GM19397 (cell line): ENCODE data around the gene LAPTM5.

Experiments used
- ATAC-seq: cut with Tn5 transposase; IDR thresholded peaks from one replicate; pipeline ENCODE4 v1.9.1; 2021; ENCODE audit warnings: mild to moderate bottlenecking, moderate library complexity; ENCODE audit not compliant: unreplicated experiment

Gene LAPTM5

DNA sequence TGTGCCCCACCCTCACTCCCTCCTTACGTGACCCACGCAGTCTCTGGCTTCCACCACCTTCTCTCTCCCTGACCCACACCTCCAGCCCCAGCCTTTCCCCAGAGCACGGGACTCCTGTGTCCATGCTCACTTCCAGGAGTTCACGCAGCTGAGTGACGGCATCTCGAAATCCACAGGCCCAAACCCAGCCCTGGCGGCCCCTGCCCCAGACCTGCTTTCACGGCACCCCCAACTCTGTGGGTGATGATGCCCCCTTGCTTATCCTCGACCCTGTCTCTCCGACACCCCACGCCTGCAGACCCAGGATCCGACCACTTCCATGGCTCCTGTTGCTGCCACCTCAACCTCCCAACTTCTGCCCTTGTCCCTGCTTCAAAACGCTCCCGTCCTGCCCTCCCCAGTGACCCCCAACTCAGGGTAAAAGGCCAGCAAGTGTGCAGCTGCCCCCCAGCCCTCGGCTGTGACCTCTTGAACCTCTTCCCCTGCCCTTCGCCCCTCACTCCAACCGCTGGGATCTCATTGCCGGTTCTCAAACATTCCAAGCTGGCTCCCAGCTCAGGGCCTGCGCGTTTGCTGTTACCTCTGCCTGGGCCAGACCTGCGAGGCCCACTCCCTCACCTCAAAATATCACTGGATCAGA is 30.4 kb upstream of the LAPTM5 start:
- ATAC-seq, result no peak

DNA sequence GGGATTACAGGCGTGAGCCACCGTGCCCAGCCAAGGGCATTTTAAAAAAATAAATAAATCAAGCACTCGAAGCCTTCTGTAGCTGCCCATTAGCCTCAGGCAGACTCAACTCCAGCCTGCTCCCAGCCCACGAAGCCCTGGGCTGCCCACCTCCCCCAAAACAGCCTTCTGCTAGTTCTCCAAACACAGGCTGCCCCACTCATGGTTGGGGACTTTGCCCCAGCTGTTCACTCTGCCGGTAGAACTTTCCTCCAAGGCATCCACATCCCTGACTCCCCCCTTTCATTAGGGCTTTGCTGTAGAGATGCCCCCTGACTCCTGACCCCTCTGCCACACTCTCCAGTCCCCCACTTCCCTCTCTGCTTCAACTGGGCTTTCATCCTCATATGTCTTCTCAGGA is 29.7 kb upstream of the LAPTM5 start:
- ATAC-seq, result no peak

DNA sequence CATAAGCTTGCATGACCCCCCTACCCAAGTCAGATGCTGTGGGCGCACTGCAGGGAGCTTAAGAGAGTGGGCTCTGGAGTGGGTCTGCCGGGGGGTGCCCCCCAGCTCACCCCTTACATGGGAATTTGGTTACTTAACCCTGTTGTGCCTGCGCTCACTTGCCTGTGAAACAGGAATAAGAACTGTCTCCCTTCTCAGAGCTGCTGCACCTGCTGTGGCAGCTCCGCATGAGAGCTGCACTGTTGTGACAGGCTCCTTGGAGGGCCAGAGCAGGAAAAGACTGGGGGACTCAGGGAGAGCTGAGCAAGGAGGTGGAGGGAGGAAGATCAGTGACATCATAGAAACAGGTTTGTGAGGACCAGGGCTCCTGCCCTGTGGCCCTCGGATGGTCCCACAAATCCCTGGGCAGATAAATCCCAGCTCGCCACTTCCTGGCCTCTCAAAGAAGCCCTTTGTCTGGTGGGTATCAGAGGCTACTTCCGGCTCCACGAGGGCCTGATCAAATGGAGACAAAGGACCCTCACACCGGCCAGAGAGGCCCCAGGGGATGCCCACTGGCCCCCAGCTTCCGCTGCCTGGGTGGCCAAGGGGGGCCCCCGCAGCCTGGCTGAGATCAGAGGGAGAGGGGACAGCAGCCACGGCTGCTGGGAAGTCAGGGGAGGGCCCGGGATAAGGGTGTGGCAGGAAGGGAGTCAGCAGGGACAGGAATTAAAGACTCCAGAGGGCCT is 28.9 kb upstream of the LAPTM5 start:
- ATAC-seq, result no peak

DNA sequence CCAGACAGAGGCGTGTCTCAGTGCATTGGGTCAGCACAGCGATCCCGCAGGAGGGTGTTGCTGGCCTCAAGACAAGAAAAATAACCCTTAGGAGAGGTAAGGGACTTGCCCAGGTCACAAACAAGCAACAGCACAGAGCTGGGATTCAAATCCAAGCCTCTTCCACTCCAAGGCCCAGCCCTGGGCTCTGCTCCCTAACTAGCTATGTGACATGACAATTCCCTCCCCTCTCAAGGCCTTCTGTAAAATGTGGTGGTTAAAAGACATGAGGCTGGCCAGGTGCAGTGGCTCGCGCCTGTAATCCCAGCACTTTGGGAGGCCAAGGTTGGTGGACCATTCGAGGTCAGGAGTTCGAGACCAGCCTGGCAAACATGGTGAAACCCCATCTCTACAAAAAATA is 28.1 kb upstream of the LAPTM5 start:
- ATAC-seq, result no peak

DNA sequence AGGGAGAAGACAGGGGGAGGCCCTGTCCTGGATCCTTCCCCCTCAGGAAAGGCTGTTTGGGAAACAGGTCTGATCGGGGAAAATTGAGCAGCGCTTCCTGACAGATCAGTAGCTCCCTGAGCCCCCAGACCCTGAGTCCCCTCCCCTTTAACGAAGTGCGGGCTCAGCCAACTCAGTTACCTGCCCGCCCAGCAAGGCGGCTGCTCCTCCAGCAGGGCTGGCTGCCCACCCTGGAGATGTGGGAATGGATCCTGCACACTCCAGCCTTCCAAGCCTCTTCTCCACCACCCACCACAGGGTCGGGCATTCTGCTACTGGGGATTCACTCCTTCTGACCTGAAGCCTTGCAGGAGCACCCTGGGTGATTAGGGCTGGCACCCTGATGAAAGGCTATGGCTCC is 27.6 kb upstream of the LAPTM5 start:
- no peak for ATAC-seq

DNA sequence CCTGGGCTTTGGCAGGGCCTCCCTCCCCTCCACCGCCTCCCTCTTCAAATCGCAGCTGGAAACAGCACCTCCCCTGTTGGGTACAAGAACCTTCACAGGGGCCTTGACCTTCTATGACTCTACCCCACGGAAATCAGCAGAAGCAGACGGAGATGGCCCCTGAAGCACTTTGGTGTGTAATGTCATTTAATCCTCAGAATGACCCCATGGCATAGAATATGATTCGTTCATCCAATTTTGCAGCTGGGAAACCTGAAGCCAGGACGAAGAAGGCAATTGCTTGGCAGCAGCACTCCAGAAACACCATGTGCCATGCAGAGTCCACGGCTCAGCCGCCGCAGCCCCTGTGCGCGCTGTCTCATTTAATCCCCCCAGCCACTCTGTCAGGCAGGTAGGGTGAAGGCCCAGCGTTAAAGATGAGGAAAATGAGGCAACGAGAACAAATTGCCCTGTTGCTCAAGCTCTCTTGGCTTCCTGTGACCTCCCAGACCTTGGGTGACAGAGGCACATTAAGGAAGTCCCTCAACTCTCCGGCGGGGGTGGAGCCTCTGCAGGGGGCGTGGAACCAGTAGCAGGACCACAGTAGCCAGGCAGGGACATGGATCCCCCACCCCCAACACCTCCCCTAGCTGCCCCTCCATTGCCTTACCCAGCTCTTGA is 25.8 kb upstream of the LAPTM5 start:
- no peak for ATAC-seq

DNA sequence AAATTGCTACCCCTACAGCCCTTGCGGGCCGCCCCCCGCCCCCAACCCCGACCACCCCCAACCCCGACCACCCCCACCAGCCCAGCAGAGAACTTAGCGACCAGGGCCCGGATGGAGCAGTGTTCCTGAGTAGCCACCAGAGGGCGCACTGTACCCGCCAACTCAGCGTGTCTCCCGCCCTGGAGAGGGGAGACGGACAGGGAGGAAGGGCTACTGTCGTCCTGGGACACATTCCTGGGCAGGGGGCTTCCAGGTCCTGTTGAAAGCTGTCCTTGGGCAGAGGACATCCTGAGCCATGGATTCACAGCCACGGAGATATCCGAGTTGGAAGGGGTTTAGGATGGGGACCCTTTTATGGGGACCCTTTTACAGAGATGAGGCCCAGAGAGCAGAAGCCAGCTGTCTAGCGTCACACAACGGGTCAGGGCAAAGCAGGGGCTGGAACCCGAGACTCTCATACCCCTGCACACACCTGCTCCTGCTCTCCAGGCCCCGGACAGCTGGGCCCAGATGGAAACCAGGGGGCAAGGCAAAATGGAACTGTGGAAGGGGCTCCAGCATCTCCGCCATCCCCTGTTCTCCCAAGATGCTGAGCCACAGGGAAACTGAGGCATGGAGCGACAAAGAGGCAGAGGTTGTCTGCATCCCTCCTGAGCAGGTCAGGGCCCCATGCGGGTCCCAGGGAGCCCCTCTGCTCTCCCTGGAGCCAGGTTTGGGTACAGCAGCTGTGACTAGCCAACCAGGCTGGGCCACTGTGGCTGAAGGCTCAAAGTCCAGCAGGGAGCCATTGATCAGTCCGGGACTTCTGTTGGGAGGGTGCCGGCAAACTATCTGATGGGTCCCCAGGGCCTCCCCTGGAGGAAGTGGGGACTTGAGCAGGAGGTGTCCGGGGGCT is 25.0 kb upstream of the LAPTM5 start:
- no peak for ATAC-seq

DNA sequence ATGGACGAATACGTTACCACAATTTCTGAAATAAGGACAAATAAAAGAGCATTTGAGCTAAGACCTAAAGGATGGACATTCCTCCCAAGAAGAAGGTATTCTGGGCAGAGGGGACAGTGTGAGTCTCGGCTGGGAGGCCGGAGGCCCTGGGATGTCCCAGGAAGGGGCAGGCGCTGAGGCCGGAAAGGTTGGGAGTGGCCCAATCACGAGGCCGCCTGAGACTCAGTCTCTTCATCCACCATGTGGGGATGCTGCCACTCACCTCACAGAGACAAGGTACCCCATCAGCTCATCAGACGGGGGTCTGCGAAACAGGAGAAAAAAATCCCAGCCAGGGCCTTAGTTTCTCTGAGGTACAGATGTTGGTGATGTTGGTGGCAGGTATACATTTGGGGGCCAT is 24.3 kb upstream of the LAPTM5 start:
- no peak for ATAC-seq

DNA sequence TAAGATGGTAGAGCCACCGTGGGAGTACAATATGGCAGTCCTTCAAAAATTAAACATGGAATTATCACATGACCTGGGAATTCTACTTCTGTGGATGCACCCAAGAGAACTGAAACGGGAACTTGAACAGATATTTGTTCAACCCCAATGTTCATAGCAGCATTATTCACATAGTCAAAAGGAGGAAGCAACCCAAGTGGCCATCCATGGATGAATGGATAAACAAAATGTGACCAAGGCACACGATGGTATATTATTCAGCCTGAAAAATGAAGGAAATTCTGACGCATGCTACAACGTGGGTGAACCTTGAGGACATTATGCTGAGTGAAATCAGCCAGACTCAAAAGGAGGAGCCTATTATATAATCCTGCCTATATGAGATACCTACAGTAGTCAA is 22.8 kb upstream of the LAPTM5 start:
- ATAC-seq, result no peak

DNA sequence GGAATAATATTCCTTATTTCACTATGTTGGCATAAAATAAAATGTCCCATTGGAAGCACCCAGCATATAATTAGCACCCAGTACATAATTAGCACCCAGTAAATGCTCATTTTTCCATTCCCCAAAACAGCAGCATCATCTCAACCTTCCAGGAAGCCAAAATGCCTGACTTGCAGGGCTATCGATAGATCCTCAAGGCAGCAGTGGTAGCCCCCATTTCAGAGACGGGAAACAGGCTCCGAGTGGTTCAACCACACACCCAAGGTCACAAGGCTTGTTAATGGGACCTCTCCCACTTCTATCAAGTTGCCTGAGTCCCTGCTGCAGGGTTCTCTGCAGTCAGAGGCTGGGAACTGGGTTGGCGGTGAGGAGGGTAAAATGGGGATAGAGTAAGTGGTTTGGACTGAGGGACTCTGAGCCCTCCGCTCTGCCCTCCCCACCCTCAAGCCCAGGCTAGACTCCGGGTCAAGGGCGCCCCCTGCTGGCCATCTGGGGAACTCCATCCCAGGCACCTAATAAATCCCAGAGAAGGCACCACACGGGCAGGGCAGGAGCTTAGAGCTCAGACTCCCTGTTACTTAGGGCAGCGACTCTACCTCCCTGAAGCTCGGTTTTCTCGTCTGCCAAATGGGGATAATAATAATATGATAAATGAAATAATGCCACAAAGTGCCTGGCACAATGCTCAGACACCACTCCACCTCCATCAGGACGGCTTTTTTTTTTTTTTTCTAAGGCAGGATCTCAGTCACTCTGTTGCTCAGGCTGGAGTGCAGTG is 21.9 kb upstream of the LAPTM5 start:
- ATAC-seq, result no peak

DNA sequence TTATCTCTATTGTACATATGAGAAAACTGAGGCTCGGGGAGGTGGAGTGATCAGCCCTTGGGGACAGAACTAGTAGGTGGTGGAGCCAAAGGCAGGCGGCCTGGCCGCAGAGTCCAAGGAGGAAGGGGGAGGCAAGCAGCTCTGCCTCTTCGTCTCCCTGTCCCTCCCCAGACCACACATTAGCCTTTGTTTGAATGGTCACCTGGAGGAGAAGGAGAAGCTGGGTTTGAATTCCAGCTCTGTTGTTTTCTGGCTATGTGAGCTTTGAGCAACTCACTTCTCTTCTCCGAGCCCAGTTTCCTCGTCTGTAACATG is 21.4 kb upstream of the LAPTM5 start:
- no peak for ATAC-seq

DNA sequence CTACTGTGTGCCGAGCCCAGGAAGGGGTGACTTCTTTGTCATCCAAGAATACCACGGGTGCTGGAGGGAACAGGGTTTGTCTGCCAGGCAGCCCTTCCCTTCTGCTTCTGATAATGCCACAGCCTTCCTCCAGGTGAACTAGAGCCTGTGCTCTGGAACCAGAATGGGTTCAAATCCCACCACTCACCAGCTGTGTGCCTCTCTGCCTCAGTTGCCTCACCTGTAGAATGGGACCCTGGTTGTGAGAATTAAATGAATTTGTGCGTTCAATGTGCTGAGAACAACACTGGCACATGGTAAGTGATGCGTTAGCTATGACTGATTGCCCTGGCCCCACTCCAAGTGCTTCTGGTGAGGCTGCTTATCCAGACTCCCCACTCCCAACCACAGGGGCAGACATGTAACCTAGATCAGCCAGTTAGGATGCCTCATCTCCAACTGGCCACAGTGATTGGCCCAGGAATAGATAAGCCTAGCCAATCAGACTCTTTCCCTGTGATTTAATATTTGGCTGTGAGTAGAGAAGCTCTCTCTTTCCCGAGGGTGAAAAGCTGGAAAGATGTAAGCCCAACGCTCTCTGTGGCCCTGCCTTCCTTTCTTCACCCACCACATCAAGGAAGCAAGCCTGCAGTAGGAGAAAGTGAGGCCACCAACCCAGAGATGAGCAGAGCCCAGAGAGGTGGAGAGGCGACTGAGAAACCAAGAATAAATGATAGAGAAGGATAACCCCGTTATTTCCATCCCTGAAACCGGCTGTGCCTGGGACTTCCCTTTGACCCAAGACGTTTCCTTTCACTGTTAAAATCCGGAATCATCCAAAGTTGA is 20.8 kb upstream of the LAPTM5 start:
- no peak for ATAC-seq

DNA sequence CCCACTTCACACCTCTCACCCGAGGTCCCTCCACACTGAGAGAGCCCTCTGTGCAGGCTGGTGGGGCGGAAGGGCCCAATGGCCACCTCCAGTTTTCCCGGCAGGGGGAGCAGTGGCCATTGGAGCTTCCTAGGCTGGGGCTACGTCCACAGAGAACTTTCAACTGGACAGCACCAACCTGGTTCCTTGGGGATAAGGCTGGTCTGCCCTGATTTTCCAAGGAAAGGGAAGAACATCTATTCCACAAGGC is 20.3 kb upstream of the LAPTM5 start:
- no peak for ATAC-seq

DNA sequence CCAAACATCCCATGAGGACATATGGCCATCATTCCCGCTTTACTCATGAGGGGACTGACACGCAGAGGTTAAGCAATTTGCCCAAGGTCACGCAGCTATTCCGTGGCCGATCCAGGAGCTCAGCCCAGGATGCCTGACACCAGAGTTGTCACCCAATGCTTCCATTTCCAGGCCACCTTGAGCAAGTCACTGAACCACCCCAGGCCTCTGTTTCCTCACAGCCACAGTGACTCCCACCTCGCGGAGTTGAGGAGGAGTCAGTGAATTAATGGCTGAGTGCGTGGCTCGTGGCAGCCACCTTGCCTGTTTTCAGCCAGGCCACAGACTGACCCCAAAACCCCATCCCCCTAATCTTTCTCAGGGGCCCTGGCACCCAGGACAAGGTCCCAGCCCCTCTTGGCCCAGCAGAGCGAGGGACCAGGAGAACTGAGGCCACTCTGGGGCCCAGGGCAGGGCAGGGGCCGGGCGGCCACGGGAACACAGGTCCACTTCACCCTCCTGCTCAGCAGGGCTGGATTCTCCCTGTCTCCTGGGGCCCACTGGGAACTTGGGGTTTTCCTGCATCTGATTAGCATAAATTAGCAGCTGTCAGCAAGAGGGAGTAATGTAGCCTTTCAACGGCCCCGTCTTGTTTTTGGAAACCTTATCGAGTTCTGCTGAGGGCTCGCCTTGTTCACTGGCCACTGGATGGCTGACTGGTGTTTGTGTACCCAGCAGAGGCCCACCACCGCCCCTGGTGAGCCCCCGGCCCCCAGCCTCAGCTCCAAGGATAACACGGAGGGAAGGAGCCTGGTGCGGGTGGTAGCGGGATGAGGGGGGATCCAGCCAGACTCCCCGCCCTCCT is 19.7 kb upstream of the LAPTM5 start:
- no peak for ATAC-seq

DNA sequence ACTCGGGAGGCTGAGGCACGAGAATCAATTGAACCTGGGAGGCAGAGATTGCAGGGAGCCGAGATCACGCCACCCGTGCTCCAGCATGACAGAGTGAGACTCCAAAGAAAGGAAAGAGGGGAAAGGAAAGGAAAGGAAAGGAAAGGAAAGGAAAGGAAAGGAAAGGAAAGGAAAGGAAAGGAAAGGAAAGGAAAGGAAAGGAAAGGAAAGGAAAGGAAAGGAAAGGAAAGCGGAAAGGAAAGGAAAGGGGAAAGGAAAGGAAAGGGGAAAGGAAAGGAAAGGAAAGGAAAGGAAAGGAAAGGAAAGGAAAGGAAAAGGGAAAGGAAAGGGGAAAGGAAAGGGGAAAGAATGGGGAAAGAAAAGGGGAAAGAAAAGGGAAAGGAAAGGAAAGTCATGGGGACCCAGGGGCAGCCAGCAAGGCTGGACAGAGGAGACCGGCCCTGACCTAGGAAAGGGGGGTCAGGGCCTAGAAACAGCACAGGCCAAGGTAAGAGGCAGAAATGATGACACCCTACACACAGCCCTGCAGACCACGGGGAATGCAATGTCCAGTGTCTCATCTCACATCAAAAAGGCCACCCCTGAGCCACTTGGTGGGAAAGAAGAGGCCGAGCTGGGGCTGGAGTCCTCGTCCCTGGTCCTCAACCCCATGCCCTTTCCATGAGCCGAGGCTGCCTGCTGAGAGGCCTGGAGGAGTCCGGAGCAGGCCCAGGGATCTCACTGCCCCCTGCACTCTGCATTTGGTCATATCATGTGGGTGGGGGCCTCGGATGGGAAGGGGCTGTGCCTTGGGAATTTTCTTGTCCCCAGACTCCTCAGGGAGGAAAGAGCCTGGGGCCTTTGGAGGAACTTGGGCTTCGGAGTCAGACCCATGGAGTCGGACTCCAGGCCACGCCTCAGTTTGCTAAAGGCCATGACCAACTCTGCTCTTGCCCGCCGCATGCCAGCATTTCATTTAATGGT is 18.8 kb upstream of the LAPTM5 start:
- ATAC-seq, result no peak

DNA sequence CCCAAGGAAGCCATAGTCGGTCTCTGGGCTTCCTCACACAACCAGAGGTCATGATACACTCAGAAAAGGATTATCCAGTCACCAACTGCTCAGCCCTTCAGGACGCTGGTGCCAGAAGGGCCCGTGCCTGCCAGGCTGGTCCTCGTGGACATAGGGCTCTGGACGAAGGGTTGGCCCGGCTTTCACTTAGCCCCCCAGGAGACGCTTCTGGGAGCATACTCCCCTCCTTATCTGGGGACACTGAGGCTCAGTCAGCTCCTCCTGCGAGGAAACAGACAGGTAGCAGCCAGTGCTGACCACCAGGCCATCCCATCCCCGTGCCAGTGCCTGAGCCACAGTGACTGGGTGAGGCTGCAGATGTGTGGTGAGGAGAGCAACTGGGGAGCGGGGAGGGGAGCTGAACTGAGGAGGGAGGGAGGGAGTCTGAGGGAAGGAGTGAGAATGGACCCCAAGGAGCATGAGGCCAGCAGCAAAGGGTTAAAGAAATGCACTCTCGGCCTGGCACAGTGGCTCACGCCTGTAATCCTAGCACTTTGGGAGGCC is 17.9 kb upstream of the LAPTM5 start:
- no peak for ATAC-seq

DNA sequence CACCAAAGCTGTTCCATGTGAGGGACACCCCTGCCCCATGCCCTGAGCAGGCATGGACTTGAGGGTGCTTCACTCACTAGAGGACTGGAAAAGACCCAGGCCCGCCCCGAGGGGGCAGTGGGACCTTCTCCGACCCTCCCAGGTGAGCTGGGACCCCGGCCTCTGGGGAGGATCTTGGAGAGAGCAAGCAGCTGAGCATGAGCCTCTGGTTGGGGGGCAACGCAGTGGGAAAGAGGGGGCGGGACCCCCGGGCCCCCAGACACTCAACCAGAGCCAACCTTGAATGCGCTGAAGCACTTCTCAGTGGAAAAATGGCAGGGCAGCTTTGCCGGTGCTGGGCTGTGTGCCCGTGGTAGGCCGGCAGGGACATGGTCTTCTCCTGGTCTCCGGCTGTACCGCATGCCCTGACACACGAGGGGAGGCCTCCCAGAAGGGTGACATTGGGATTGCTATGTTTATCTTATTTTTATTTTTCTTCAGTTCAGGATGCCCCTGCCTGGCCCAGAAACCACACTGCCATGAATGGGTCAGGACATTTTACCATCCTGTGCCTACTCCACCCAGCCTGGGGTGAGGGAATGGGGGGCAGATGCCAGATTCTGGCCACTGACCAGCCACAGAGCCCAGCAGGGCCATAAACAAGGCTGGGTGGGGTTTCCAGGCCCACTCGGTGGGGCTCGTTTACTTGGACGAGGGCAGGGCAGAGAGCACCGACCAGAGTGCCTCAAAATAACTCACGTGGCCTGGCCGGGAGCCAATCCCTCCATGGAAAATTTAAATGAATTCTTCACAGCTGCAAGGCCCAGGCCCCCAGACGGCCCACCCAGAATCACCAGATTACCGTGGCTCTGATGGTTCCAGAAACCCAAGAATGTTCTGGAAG is 17.2 kb upstream of the LAPTM5 start:
- no peak for ATAC-seq
